Measurements from ENCODE around the gene CDH20. TPM values are rescaled to one million over a fixed set of nuclear protein-coding genes. Genes with fewer than 3 reads are reported as not detected.

CDH20 gene
- total RNA-seq, 1 donor from 2014 or later = not detected

GRCh38 chr18:61531182-61531581 lies 198.0 kb downstream of the CDH20 start:
- intact Hi-C loops (cut with DNase I) = no loop called here
- no peak for TF ChIP-seq CTCF (IDR thresholded peaks at IDR 0.05)
- no peak for TF ChIP-seq POLR2AphosphoS5 (IDR thresholded peaks at IDR 0.05; ENCODE audit: insufficient read depth in 1 of 2, low read depth in 1 of 2)
- TF ChIP-seq POLR2A (IDR thresholded peaks at IDR 0.05) = no peak
- no peak overlapping the region for H3K4me3 ChIP-seq
- DNase-seq (ENCODE audit: extremely low spot score in 2 of 2) = no peak
- no peak overlapping the region for H3K27ac ChIP-seq
- no peaks in the 10 kb centered on the region for H3K36me3 ChIP-seq
- H3K27me3 ChIP-seq = no peaks in the 10 kb centered on the region
- no peaks in the 10 kb centered on the region for H3K9me3 ChIP-seq
- H3K4me1 ChIP-seq = no peaks in the 10 kb centered on the region

GRCh38 chr18:61531891-61532290 lies 198.7 kb downstream of the CDH20 start:
- no peaks in the 10 kb centered on the region for H3K4me1 ChIP-seq
- H3K27me3 ChIP-seq = no peaks in the 10 kb centered on the region
- no peak for DNase-seq (ENCODE audit: extremely low spot score in 2 of 2)
- no peak overlapping the region for H3K4me3 ChIP-seq
- no peak overlapping the region for H3K27ac ChIP-seq
- H3K9me3 ChIP-seq = no peaks in the 10 kb centered on the region
- no peak for TF ChIP-seq POLR2A (IDR thresholded peaks at IDR 0.05)
- intact Hi-C loops (cut with DNase I) = no loop called here
- H3K36me3 ChIP-seq = no peaks in the 10 kb centered on the region

DNA sequence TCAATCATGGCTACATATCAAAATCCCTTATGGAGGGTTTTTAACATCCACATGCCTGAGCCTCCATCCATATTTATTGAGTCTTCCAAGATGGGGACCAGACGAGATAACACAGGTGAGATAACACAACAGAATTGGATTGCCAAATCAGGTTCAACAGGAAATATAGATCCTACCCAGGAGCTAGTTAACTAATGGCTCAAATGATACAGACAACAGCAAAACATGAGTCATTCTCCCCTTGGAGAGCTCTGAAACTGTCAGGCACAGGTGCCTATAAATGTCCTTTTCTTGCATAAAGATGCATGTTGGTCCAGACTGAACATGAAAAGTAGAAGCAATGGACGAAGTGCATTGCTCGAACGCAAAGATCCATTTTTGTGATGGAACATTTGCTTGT lies 202.2 kb downstream of the CDH20 start:
- intact Hi-C loops (cut with DNase I) = no loop called here
- no peak for TF ChIP-seq POLR2A (IDR thresholded peaks at IDR 0.05)
- TF ChIP-seq POLR2AphosphoS5 (IDR thresholded peaks at IDR 0.05; ENCODE audit: insufficient read depth in 1 of 2, low read depth in 1 of 2) = no peak
- no peak for TF ChIP-seq CTCF (IDR thresholded peaks at IDR 0.05)
- no peak for DNase-seq (ENCODE audit: extremely low spot score in 2 of 2)

GRCh38 chr18:61541673-61542072 lies 208.4 kb downstream of the CDH20 start:
- TF ChIP-seq POLR2A (IDR thresholded peaks at IDR 0.05) (no peak), POLR2AphosphoS5 (IDR thresholded peaks at IDR 0.05; ENCODE audit: insufficient read depth in 1 of 2, low read depth in 1 of 2) (peak in 1 of 2 donors; percentile 30)

More for the DNA sequence above, 202.2 kb downstream of the CDH20 start:
- no peaks in the 10 kb centered on the region for H3K4me1 ChIP-seq
- H3K4me3 ChIP-seq = no peak overlapping the region
- H3K27me3 ChIP-seq = no peaks in the 10 kb centered on the region
- H3K9me3 ChIP-seq = no peaks in the 10 kb centered on the region
- H3K27ac ChIP-seq = no peak overlapping the region
- H3K36me3 ChIP-seq = no peaks in the 10 kb centered on the region

DNA sequence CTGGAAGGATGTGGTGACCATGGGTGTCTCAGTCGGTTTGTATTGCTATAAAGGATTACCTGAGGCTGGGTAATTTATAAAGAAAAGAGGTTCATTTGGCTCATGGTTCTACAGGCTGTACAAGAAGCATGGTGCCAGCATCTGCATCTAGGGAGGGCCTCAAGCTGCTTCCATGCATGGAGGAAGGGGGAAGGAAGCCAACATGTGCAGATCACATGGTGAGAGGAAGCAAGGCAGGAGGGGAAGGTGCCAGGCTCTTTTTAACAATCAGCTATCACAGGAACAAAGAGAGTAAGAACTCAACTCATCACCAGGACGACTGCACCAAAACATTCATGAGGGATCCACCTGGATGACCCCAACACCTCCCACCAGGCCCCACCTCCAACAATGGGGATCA lies 209.4 kb downstream of the CDH20 start:
- no peak overlapping the region for H3K27ac ChIP-seq
- no peaks in the 10 kb centered on the region for H3K27me3 ChIP-seq
- TF ChIP-seq POLR2AphosphoS5 (IDR thresholded peaks at IDR 0.05; ENCODE audit: insufficient read depth in 1 of 2, low read depth in 1 of 2) = no peak
- no peak for TF ChIP-seq CTCF (IDR thresholded peaks at IDR 0.05)
- TF ChIP-seq POLR2A (IDR thresholded peaks at IDR 0.05) = no peak
- H3K4me3 ChIP-seq = no peak overlapping the region
- no peaks in the 10 kb centered on the region for H3K36me3 ChIP-seq
- H3K4me1 ChIP-seq = peaks cover 22% of the 10 kb centered on the region
- no peak for DNase-seq (ENCODE audit: extremely low spot score in 2 of 2)
- intact Hi-C loops (cut with DNase I) = no loop called here
- H3K9me3 ChIP-seq = no peaks in the 10 kb centered on the region

More at GRCh38 chr18:61541673-61542072, 208.4 kb downstream of the CDH20 start:
- Histone ChIP-seq H3K9me3 (no peaks in the 10 kb centered on the region), H3K4me3 (no peak overlapping the region), H3K36me3 (no peaks in the 10 kb centered on the region), H3K27me3 (no peaks in the 10 kb centered on the region), H3K27ac (no peak overlapping the region), H3K4me1 (peaks cover 19% of the 10 kb centered on the region)
- no peak for DNase-seq (ENCODE audit: extremely low spot score in 2 of 2)
- intact Hi-C loops (cut with DNase I) = no loop called here

GRCh38 chr18:61543518-61543917 lies 210.3 kb downstream of the CDH20 start:
- intact Hi-C loops (cut with DNase I) = no loop called here
- H3K27ac ChIP-seq = no peak overlapping the region
- peaks cover 22% of the 10 kb centered on the region for H3K4me1 ChIP-seq
- no peaks in the 10 kb centered on the region for H3K36me3 ChIP-seq
- no peak for TF ChIP-seq POLR2AphosphoS5 (IDR thresholded peaks at IDR 0.05; ENCODE audit: insufficient read depth in 1 of 2, low read depth in 1 of 2)
- TF ChIP-seq CTCF (IDR thresholded peaks at IDR 0.05) = no peak
- TF ChIP-seq POLR2A (IDR thresholded peaks at IDR 0.05) = no peak
- no peaks in the 10 kb centered on the region for H3K9me3 ChIP-seq
- no peaks in the 10 kb centered on the region for H3K27me3 ChIP-seq
- no peak overlapping the region for H3K4me3 ChIP-seq
- no peak for DNase-seq (ENCODE audit: extremely low spot score in 2 of 2)

Measured in vagina (tissue), 2 donors.